NT2/D1 (cell line): ENCODE data around the gene TTF1.

Experiments
- DNase-seq: peaks from one replicate; pipeline ENCODE4 v3.0.0-alpha.2; 2011; ENCODE audit warnings: low read depth, low spot score
- H3K27me3 ChIP-seq: 2 replicates; pipeline ENCODE4 v1.6.0; 2011; ENCODE audit warnings: mild to moderate bottlenecking; ENCODE audit not compliant: insufficient read length, insufficient read depth
- H3K36me3 ChIP-seq: 2 replicates; pipeline ENCODE4 v1.6.1; 2011; ENCODE audit warnings: mild to moderate bottlenecking, low read length, mixed read lengths; ENCODE audit not compliant: insufficient read depth, insufficient read length
- H3K4me1 ChIP-seq: 2 replicates; pipeline ENCODE4 v1.5.1; 2011; ENCODE audit not compliant: insufficient read depth, insufficient read length
- H3K4me3 ChIP-seq: 2 replicates; pipeline ENCODE4 v1.5.1; 2011; ENCODE audit warnings: low read depth; ENCODE audit not compliant: insufficient read length
- H3K9ac ChIP-seq: 2 replicates; pipeline ENCODE4 v1.6.0; 2011; ENCODE audit warnings: low read depth; ENCODE audit not compliant: insufficient read length
- H3K9me3 ChIP-seq: 2 replicates; pipeline ENCODE4 v1.5.1; 2011; ENCODE audit warnings: mild to moderate bottlenecking, low read length; ENCODE audit not compliant: insufficient read depth
- SUZ12 ChIP-seq: IDR thresholded peaks from 2 replicates; pipeline ENCODE4 v1.6.1; 2011; ENCODE audit not compliant: insufficient read length, insufficient read depth; ENCODE audit errors: extremely low read depth
- YY1 ChIP-seq: IDR thresholded peaks from 2 replicates; pipeline ENCODE4 v1.6.1; 2011; ENCODE audit not compliant: insufficient read length, insufficient read depth
- ZNF274 ChIP-seq: IDR thresholded peaks from 2 replicates; pipeline ENCODE4 v1.6.1; 2011; ENCODE audit warnings: mild to moderate bottlenecking, low read depth, low read length

TTF1 gene

GRCh38 chr9:132412089-132412488 lies 5.4 kb upstream of the TTF1 start:
- Histone ChIP-seq H3K27me3 (peaks cover 46% of the 10 kb centered on the region), H3K9ac (no peak overlapping the region), H3K9me3 (no peaks in the 10 kb centered on the region), H3K4me1 (peaks cover 7% of the 10 kb centered on the region), H3K4me3 (no peak overlapping the region), H3K36me3 (no peaks in the 10 kb centered on the region)
- no peak for DNase-seq
- TF ChIP-seq SUZ12 (no peak), YY1 (no peak), ZNF274 (no peak)

- Histone ChIP-seq H3K27me3 (peaks cover 47% of the 10 kb centered on the region), H3K9me3 (no peaks in the 10 kb centered on the region), H3K4me1 (peaks cover 8% of the 10 kb centered on the region), H3K9ac (peak overlapping the region; percentile 70), H3K4me3 (peak overlapping the region; percentile 64), H3K36me3 (no peaks in the 10 kb centered on the region)
- no peak for DNase-seq
- TF ChIP-seq YY1 (no peak), ZNF274 (no peak), SUZ12 (no peak)
Observed at GRCh38 chr9:132411091-132411508, 4.5 kb upstream of the TTF1 start.

GRCh38 chr9:132410642-132411041 lies 4.0 kb upstream of the TTF1 start:
- H3K36me3 ChIP-seq = no peaks in the 10 kb centered on the region
- no peak for DNase-seq
- TF ChIP-seq ZNF274 = no peak
- peak; percentile 49 for TF ChIP-seq SUZ12
- no peak for TF ChIP-seq YY1
- peaks cover 47% of the 10 kb centered on the region for H3K27me3 ChIP-seq
- no peaks in the 10 kb centered on the region for H3K9me3 ChIP-seq
- peaks cover 6% of the 10 kb centered on the region for H3K4me1 ChIP-seq
- H3K9ac ChIP-seq = peak overlapping the region; percentile 70
- peak overlapping the region; percentile 64 for H3K4me3 ChIP-seq

GRCh38 chr9:132409828-132410528 lies 3.3 kb upstream of the TTF1 start, which contains the start of gene CFAP77:
Gene CFAP77, plus strand, starts transcription at chr9:132410211. Its CDS starts 61 bp downstream, at chr9:132410272.
- TF ChIP-seq SUZ12 (no peak), YY1 (no peak)
- Histone ChIP-seq H3K9ac (peak within 1 kb of the TSS; percentile 70), H3K4me1 (peaks cover 6% of the 10 kb centered on the region), H3K4me3 (peak within 1 kb of the TSS; percentile 64), H3K9me3 (no peaks in the 10 kb centered on the region), H3K27me3 (peaks cover 47% of the 10 kb centered on the region), H3K36me3 (no peaks in the 10 kb centered on the region)
- no peak for DNase-seq

GRCh38 chr9:132408521-132408920 lies 1.9 kb upstream of the TTF1 start:
- peaks cover 7% of the 10 kb centered on the region for H3K36me3 ChIP-seq
- no peak for DNase-seq
- no peak overlapping the region for H3K4me3 ChIP-seq
- no peaks in the 10 kb centered on the region for H3K9me3 ChIP-seq
- peaks cover 41% of the 10 kb centered on the region for H3K27me3 ChIP-seq
- TF ChIP-seq YY1 (no peak), SUZ12 (no peak), ZNF274 (no peak)
- H3K4me1 ChIP-seq = peaks cover 6% of the 10 kb centered on the region
- H3K9ac ChIP-seq = no peak overlapping the region

- Histone ChIP-seq H3K27me3 (peaks cover 39% of the 10 kb centered on the region), H3K36me3 (peaks cover 19% of the 10 kb centered on the region), H3K4me3 (no peak overlapping the region), H3K9ac (no peak overlapping the region), H3K4me1 (peaks cover 6% of the 10 kb centered on the region), H3K9me3 (no peaks in the 10 kb centered on the region)
- no peak for DNase-seq
- TF ChIP-seq ZNF274 = no peak
- TF ChIP-seq YY1 = no peak
- TF ChIP-seq SUZ12 = no peak
Observed at GRCh38 chr9:132407196-132407595, 556 bp upstream of the TTF1 start.

- Histone ChIP-seq H3K36me3 (peaks cover 41% of the 10 kb centered on the region), H3K4me3 (no peak overlapping the region), H3K27me3 (peaks cover 23% of the 10 kb centered on the region), H3K9ac (no peak overlapping the region), H3K4me1 (peaks cover 3% of the 10 kb centered on the region), H3K9me3 (no peaks in the 10 kb centered on the region)
- TF ChIP-seq YY1 = no peak
- TF ChIP-seq SUZ12 = no peak
- no peak for TF ChIP-seq ZNF274
- no peak for DNase-seq
Observed at GRCh38 chr9:132404228-132404881, 2.3 kb downstream of the TTF1 start.
